Measurements from ENCODE around the gene URB2. TPM values are rescaled to one million over a fixed set of nuclear protein-coding genes. Genes with fewer than 3 reads are reported as not detected.
A peak's percentile ranks its signal among the peaks of the same experiment; 100 is the strongest.

The URB2 gene
- polyA plus RNA-seq, 12 donors, result 1.8 to 7.7 (median 6.4) TPM; not detected in 1

- no peak for DNase-seq
Observed at GRCh38 chr1:229643996-229644745, 18.1 kb downstream of the URB2 start.

GRCh38 chr1:229645324-229645993, 19.4 kb downstream of the URB2 start:
- no peak for DNase-seq

- no peak for DNase-seq
Observed at GRCh38 chr1:229648406-229648805, 22.4 kb downstream of the URB2 start.

GRCh38 chr1:229650045-229650444, 24.0 kb downstream of the URB2 start:
- no peak for DNase-seq

GRCh38 chr1:229651546-229651945, 25.5 kb downstream of the URB2 start:
- no peak for DNase-seq

- no peak for DNase-seq
Observed at GRCh38 chr1:229653420-229653819, 27.4 kb downstream of the URB2 start.

- no peak for DNase-seq
Observed at GRCh38 chr1:229655781-229656180, 29.7 kb downstream of the URB2 start.

- DNase-seq, result no peak
Observed at GRCh38 chr1:229657993-229658755, 32.1 kb downstream of the URB2 start.

- DNase-seq, result peak; percentile 78
Observed at GRCh38 chr1:229661022-229661877, 35.2 kb downstream of the URB2 start.

- no peak for DNase-seq
Observed at GRCh38 chr1:229661897-229662296, 35.9 kb downstream of the URB2 start.

GRCh38 chr1:229664133-229664689, 38.2 kb downstream of the URB2 start:
- DNase-seq, result no peak

- no peak for DNase-seq
Observed at GRCh38 chr1:229665912-229666558, 40.0 kb downstream of the URB2 start.

- DNase-seq, result no peak
Observed at GRCh38 chr1:229666585-229666984, 40.5 kb downstream of the URB2 start.

- no peak for DNase-seq
Observed at GRCh38 chr1:229669333-229669732, 43.3 kb downstream of the URB2 start.

- DNase-seq, result no peak
Observed at GRCh38 chr1:229671310-229671709, 45.3 kb downstream of the URB2 start.

- DNase-seq, result no peak
Observed at GRCh38 chr1:229672246-229672645, 46.2 kb downstream of the URB2 start.

- DNase-seq, result no peak
Observed at GRCh38 chr1:229674042-229674441, 48.0 kb downstream of the URB2 start.

- no peak for DNase-seq
Observed at GRCh38 chr1:229675396-229675795, 49.3 kb downstream of the URB2 start.

GRCh38 chr1:229685149-229685548, 59.1 kb downstream of the URB2 start:
- DNase-seq, result no peak

GRCh38 chr1:229689273-229689672, 63.2 kb downstream of the URB2 start:
- no peak for DNase-seq

GRCh38 chr1:229689904-229690303, 63.9 kb downstream of the URB2 start:
- DNase-seq, result no peak
